ENCODE data around the gene SH3TC1.

Gene SH3TC1

DNA sequence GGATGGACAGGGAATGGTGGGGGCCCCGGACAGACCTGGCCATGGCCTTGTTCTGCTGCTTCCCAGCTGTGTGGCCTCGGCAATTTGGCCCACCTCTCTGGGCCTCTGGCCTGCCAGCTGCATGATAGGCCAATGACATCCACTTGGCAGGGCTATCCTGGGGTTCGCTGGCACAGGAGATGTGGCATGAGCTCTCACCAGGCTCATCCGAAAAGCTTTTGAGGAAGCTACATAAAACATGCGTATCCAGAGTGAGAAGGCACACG is 18.1 kb downstream of the SH3TC1 start:
- DNase-seq, result no peak

DNA sequence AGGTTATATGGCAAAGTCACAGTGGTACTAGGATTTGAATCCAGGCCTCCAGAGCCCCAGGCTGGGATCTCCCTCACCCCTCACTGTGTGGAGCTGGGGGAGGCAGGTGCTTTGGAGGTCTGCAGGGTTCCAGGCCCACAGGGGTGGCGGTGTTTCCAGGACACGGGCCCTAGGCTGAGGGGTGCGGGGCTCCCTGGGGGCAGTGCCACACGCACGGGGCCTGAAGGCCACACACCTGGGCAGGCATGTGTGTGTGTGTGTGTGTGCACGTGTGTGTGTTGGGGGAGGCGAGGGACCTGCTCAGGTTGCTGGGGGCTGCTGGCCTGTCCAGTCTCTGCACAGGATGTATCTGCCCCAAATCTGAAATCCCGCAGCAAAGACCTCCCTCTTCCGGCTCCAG is 18.8 kb downstream of the SH3TC1 start:
- DNase-seq, result no peak

GRCh38 chr4:8218371-8219031 is 19.4 kb downstream of the SH3TC1 start:
- no peak for DNase-seq

GRCh38 chr4:8219236-8219635 is 20.1 kb downstream of the SH3TC1 start:
- DNase-seq, result no peak

DNA sequence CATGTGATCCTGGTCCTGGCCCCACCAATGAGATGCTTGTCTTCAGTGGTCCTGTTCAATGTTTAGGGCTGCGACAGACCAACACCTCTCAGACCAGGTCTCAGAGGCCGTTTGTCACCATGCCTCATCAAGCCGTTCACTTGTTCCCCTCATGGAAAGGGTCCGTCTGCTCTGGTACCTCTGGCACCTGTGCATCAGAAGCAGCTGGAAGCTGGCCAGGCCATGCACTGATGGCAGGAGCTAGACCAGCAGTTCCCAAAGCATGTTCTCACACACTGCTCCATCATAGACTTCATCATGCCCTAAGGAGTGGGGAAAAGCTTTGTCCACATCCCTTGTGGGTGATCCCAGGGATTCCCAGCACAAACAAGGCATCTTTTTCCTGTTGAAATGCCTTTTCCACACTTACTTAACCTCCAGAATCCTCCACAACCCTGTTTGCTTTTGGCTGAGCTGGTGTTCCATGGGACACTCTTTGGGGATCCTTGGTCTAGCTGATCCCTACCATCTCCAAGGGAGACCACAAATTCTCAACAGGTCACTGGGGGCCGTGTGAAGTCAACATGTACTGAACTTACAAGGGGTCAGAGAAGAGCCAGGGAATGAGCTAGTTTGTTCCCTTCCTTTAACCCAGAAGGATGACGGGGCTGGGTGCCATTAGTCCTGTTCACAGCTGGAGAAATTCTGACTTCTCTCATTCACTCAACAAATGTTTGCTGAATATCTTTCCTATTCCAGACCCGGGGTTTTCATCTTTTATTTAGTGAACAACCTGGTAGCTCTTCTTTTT is 21.8 kb downstream of the SH3TC1 start:
- DNase-seq, result no peak

- no peak for DNase-seq
Observed at GRCh38 chr4:8221476-8221875, 22.4 kb downstream of the SH3TC1 start.

GRCh38 chr4:8221985-8222384 is 22.9 kb downstream of the SH3TC1 start:
- no peak for DNase-seq

DNA sequence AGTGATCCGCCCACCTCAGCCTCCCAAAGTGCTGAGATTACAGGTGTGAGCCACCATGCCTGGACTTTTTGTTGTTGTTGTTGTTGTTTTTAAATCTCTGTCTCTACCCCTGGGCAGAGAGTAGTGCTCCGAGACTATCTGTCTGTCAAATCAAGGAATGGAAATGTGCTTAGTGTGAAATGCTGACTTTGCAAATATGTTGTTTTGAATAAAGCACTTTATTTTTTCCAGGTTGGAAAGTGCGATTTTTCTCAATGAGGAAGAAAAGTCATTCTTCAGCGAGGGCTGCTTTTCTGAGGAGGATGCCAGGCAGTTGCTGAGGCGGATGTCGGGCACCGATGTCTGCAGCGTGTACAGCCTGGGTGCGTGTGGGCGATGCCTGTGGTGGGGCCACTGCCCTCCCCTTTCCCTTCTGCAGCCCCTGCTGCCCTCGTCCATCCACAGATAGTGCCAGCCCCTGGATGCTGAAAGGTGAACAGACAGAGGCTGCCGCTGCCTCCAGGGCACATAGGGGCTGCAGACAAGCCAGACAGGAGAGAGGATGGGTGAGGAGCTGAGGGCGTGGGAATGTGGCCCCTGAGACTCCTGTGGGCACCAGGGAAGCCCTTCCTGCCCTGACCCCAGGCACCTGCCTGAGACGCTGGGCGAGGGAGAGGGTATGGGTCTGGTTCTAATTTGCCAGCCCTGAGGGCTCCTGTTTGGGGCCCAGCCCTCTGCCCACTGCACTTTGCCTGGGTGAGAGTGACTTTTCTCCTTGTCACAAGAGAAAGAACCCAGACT is 23.7 kb downstream of the SH3TC1 start:
- DNase-seq, result no peak

DNA sequence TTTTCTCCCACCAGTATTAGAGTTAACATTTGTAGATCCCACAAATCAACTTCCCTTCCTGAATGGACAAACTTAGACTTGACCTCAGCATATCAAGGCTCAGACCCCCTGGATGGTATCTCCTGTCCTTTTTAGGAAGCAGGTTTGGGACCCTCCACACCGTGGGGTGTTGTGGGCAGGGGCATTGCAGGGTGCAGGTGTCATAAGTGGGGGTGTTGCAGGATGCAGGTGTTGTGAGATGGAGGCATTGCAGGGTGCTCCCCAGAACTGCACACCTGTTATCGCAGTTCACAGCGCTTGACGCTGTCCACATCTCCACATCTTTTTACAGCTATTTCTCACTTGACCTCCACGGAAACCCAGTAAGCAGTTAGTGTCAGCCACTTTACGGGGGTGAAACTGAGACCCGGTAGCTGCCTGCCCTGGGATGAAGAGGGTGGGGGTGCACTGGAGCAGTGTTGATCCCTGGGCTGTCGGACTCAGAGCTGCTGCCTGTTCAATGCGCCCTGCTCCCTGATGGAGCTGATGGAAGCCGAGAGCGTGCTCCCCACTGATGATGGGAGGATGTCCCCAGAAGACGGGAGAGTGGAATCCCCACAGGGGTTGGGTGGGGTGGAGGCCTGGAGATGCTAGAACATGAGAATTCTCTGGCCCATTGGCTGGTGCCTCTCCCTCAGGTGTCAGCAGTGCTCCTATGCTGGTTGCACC is 25.3 kb downstream of the SH3TC1 start:
- DNase-seq, result no peak

GRCh38 chr4:8224975-8225625 is 26.0 kb downstream of the SH3TC1 start:
- DNase-seq, result peak; percentile 52

GRCh38 chr4:8225706-8226443 is 26.8 kb downstream of the SH3TC1 start:
- no peak for DNase-seq

DNA sequence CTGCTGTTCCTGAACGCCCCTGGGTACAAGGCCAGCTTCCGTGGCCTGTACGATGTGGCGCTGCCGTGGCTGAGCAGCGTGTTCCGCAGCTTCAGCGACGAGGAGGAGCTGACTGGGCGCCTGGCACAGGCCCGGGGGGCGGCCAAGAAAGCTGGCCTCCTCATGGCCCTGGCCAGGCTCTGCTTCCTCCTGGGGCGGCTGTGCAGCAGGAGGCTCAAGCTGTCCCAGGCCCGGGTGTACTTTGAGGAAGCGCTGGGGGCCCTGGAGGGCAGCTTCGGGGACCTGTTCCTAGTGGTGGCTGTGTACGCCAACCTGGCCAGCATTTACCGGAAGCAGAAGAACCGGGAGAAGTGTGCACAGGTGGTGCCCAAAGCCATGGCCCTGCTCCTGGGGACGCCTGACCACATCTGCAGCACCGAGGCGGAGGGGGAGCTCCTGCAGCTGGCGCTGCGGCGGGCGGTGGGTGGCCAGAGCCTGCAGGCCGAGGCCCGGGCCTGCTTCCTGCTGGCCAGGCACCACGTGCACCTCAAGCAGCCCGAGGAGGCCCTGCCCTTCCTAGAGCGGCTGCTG is 28.2 kb downstream of the SH3TC1 start:
- DNase-seq, result no peak

GRCh38 chr4:8227771-8228318 is 28.8 kb downstream of the SH3TC1 start:
- DNase-seq, result no peak

GRCh38 chr4:8228319-8229250 is 29.5 kb downstream of the SH3TC1 start:
- no peak for DNase-seq

DNA sequence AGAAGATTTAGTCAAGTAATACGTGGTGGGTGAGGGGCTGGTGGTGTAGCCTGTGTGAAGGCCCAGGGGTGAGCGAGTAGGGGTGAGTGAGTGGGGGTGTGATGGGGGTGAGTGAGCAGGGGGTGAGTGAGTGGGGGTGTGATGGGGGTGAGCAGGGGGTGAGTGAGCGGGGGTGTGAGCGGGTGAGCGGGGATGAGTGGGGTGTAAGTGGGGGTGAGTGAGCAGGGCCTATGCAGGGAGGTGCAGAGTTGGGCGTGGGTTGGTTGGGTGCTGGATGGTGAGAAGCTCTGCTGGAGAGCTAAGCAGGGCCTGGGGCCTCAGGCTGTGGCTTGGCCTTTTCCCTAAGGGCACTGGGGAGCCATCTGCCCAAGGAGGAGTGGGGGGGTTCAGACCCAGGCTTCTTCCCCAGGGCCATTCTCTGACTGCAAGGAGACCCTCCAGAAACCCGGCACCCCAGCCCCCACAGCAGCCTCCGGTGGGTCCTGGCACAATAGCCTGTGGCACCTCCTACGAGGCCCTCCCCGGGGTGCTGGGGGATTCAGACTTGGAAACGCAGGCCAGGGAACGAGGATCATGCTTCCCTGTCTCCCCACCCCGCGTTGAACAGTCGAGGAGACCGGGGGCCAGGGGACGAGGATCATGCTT is 30.4 kb downstream of the SH3TC1 start:
- DNase-seq, result no peak

GRCh38 chr4:8230033-8230432 is 30.9 kb downstream of the SH3TC1 start:
- DNase-seq, result no peak

GRCh38 chr4:8230891-8231290 is 31.8 kb downstream of the SH3TC1 start:
- no peak for DNase-seq

GRCh38 chr4:8231551-8232049 is 32.5 kb downstream of the SH3TC1 start:
- DNase-seq, result no peak

- DNase-seq, result no peak
Observed at GRCh38 chr4:8232748-8233147, 33.7 kb downstream of the SH3TC1 start.

Measured in KG1 (cell line).